Measurements from ENCODE around the gene BCL2L2. TPM values are rescaled to one million over a fixed set of nuclear protein-coding genes. Genes with fewer than 3 reads are reported as not detected.

Gene BCL2L2
- total RNA-seq, 3 donors from 2014 or later: 0.10 to 0.73 (median 0.40) TPM

DNA sequence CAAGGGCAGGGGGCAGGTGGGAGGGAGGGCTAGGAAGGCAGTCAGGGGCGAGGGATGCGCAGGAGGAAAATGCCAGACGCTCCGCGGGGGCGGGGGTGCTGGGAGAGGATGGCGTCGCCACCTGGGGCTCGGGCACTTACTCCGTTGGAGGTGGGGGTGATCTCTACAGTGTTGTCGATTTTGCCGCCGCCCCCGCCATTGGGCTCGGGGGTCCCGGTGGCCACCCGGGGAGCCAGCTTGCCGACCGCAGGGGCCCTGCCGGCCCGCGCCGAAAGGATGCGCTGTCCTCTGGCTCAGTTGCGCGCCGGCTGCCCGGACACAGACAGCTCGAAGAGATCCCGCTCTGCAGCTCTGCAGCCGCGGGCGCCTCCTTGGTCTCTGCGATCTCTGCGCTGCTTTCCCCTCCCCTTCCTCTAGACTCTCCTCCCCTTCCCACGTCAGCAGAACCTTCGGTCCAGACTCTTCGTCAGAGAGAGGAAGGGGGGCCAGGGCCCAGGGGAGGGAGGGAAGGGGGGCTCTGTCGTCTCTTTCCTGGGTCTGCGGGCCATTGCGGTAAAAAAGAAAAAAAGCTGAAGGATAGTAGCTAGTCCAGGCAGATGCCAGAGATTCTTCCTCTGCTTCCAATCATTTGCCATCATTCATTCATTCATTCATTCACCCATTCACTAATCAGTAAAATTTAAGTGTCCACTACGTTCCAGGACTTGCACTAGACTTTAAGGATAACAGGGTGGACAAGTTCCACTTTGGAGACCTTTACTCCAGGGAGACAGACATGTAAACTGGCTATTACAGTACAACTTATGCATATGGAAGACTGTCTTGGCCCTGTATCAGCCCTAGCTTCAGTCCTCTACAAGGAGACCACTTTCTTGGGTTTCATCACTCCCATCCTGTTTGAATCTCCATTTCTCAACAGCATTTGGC, 46.1 kb downstream of the BCL2L2 start, which contains the start of gene SLC22A17:
TSS of gene SLC22A17 (minus strand) at position 382 of the 927 bp plus-strand sequence.
- ATAC-seq (peak; percentile 87 to 90), DNase-seq (peak; percentile 47)
- H3K9me3 Mint-ChIP-seq: no peaks in the 10 kb centered on the region
- H3K4me3 Mint-ChIP-seq: peak within 1 kb of the TSS; percentile 73
- peaks cover 48% of the 10 kb centered on the region for H3K27me3 Mint-ChIP-seq (ENCODE audit: low read depth)
- no peaks in the 10 kb centered on the region for H3K36me3 Mint-ChIP-seq (ENCODE audit: insufficient read depth)
- H3K4me1 Mint-ChIP-seq (ENCODE audit: low read depth): peaks cover 6% of the 10 kb centered on the region

- DNase-seq: no peak
- no peak for ATAC-seq
- Mint-ChIP-seq H3K4me1 (ENCODE audit: low read depth) (peaks cover 6% of the 10 kb centered on the region), H3K36me3 (ENCODE audit: insufficient read depth) (no peaks in the 10 kb centered on the region), H3K4me3 (peak overlapping the region; percentile 73), H3K9me3 (no peaks in the 10 kb centered on the region), H3K27me3 (ENCODE audit: low read depth) (peaks cover 48% of the 10 kb centered on the region)
These were observed 46.8 kb downstream of the BCL2L2 start for GRCh38 chr14:23353433-23353780.

DNA sequence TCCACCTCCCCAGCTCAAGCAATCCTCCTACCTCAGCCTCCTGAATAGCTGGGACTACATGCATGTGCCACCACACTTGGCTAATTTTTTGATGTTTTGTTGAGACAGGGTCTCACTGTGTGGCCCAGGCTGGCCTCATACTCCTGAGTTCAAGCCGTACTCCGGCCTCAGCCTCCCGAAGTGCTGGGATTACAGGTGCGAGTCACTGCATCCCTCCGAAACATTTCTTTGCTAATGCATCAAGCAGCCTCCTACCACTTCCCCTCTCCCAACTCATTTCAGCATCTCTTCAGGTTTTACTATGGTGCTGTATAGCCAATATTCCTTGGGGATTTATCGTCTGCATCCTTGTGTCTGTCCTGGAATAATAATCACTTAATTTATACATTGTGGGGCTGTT, 48.4 kb downstream of the BCL2L2 start:
- Mint-ChIP-seq H3K4me3 (no peak overlapping the region), H3K27me3 (ENCODE audit: low read depth) (peaks cover 49% of the 10 kb centered on the region), H3K9me3 (no peaks in the 10 kb centered on the region), H3K4me1 (ENCODE audit: low read depth) (peaks cover 6% of the 10 kb centered on the region), H3K36me3 (ENCODE audit: insufficient read depth) (no peaks in the 10 kb centered on the region)
- no peak for ATAC-seq
- DNase-seq: no peak

GRCh38 chr14:23355871-23356435, 49.3 kb downstream of the BCL2L2 start:
- no peak overlapping the region for H3K4me3 Mint-ChIP-seq
- peaks cover 6% of the 10 kb centered on the region for H3K4me1 Mint-ChIP-seq (ENCODE audit: low read depth)
- no peaks in the 10 kb centered on the region for H3K9me3 Mint-ChIP-seq
- no peak for DNase-seq
- ATAC-seq: no peak
- H3K27me3 Mint-ChIP-seq (ENCODE audit: low read depth): peaks cover 44% of the 10 kb centered on the region
- H3K36me3 Mint-ChIP-seq (ENCODE audit: insufficient read depth): no peaks in the 10 kb centered on the region

GRCh38 chr14:23356662-23357061, 50.0 kb downstream of the BCL2L2 start:
- ATAC-seq: no peak
- Mint-ChIP-seq H3K27me3 (ENCODE audit: low read depth) (peaks cover 37% of the 10 kb centered on the region), H3K9me3 (no peaks in the 10 kb centered on the region), H3K4me3 (no peak overlapping the region), H3K36me3 (ENCODE audit: insufficient read depth) (no peaks in the 10 kb centered on the region), H3K4me1 (ENCODE audit: low read depth) (peaks cover 6% of the 10 kb centered on the region)
- DNase-seq: no peak

DNA sequence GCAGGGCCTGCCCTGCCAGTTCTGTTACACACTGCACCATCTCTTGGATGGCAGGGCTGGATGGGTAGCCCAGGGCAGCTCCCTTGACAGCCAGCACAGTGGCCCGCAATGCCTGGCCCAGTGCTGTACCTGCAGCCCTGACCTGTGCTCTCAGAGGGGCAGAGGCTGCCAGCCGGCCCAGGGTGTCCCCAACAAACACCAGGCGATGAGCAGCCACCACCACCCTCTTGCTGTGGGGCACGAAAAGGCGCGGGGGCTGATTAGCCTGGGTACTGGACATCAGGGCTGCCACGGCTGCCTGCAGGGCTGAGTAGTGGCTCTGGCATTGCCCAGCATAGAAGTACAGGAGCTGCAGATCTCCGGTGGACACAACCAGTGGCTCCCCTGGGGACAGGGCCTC, 50.6 kb downstream of the BCL2L2 start:
- ATAC-seq (no peak), DNase-seq (no peak)
- H3K4me1 Mint-ChIP-seq (ENCODE audit: low read depth): peaks cover 6% of the 10 kb centered on the region
- H3K9me3 Mint-ChIP-seq: no peaks in the 10 kb centered on the region
- H3K4me3 Mint-ChIP-seq: no peak overlapping the region
- peaks cover 37% of the 10 kb centered on the region for H3K27me3 Mint-ChIP-seq (ENCODE audit: low read depth)
- no peaks in the 10 kb centered on the region for H3K36me3 Mint-ChIP-seq (ENCODE audit: insufficient read depth)

DNA sequence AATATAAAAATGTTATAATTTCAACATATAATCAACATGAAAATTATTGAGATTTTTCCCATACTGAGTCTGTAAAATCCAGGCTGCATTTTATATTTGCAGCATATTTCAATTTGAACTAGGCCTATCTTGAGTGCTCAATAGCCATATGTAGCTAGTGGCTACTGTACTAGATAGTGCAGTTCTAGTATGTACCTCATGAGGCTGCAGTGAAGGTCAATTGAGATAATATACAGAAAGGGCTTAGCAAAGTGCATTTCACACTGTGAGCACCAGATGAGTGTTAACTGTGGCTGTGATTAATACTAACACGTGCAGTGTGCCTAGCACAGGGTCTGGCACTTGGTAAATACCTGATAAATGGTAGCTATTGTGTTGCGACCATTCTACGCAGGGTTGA, 51.4 kb downstream of the BCL2L2 start:
- Mint-ChIP-seq H3K9me3 (no peaks in the 10 kb centered on the region), H3K27me3 (ENCODE audit: low read depth) (peaks cover 35% of the 10 kb centered on the region)

GRCh38 chr14:23358553-23359166, 52.0 kb downstream of the BCL2L2 start:
- Mint-ChIP-seq H3K27me3 (ENCODE audit: low read depth) (peaks cover 32% of the 10 kb centered on the region), H3K36me3 (ENCODE audit: insufficient read depth) (no peaks in the 10 kb centered on the region), H3K4me3 (no peak overlapping the region), H3K9me3 (no peaks in the 10 kb centered on the region), H3K4me1 (ENCODE audit: low read depth) (no peaks in the 10 kb centered on the region)
- no peak for DNase-seq
- no peak for ATAC-seq

More for the DNA sequence above, 51.4 kb downstream of the BCL2L2 start:
- Mint-ChIP-seq H3K4me3 (no peak overlapping the region), H3K36me3 (ENCODE audit: insufficient read depth) (no peaks in the 10 kb centered on the region), H3K4me1 (ENCODE audit: low read depth) (peaks cover 2% of the 10 kb centered on the region)
- no peak for DNase-seq
- ATAC-seq: no peak

GRCh38 chr14:23359167-23359626, 52.6 kb downstream of the BCL2L2 start:
- no peak overlapping the region for H3K4me3 Mint-ChIP-seq
- peaks cover 30% of the 10 kb centered on the region for H3K27me3 Mint-ChIP-seq (ENCODE audit: low read depth)
- no peaks in the 10 kb centered on the region for H3K4me1 Mint-ChIP-seq (ENCODE audit: low read depth)
- no peak for ATAC-seq
- DNase-seq: no peak
- no peaks in the 10 kb centered on the region for H3K9me3 Mint-ChIP-seq
- H3K36me3 Mint-ChIP-seq (ENCODE audit: insufficient read depth): no peaks in the 10 kb centered on the region

DNA sequence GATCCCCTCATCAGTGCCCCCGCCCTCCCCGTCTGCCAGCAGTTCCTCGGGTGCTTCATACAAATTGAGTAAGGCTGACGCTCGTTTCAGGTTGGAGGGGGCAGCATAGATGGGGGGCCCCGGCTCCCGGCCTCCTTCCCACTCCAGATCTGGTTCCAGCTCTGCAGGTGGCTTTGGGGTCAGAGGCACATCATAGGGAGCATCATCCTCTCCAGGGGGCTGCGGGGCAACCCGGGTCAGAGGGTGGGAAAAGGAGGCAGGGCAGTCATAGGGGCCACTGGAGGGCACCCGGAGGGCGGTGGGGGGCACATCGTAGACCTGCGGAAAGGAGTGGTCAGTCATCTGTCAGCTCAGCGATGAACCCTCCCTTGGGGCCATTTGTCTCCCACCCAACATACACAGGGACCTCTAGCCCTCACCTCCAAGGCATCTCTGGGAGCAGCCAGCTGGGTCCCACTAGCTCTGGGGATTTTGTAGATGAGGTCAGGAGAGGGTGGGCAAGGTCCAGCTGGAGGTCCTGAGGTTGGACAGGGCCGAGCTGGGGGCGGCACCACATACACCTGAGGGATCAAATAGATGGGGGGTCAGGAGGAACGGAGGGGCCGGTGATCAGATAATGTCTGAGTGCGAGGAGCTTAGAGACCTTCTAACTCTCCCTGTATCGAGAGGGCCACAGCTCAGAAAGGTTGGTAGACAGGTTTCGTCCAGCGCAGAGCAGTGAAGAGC, 53.3 kb downstream of the BCL2L2 start:
- no peak for DNase-seq
- no peaks in the 10 kb centered on the region for H3K4me1 Mint-ChIP-seq (ENCODE audit: low read depth)
- no peaks in the 10 kb centered on the region for H3K9me3 Mint-ChIP-seq
- ATAC-seq: no peak
- H3K36me3 Mint-ChIP-seq (ENCODE audit: insufficient read depth): no peaks in the 10 kb centered on the region
- H3K27me3 Mint-ChIP-seq (ENCODE audit: low read depth): peaks cover 31% of the 10 kb centered on the region
- no peak overlapping the region for H3K4me3 Mint-ChIP-seq

GRCh38 chr14:23360496-23360895, 53.9 kb downstream of the BCL2L2 start:
- H3K4me3 Mint-ChIP-seq: no peak overlapping the region
- ATAC-seq (no peak), DNase-seq (no peak)
- no peaks in the 10 kb centered on the region for H3K9me3 Mint-ChIP-seq
- no peaks in the 10 kb centered on the region for H3K4me1 Mint-ChIP-seq (ENCODE audit: low read depth)
- H3K36me3 Mint-ChIP-seq (ENCODE audit: insufficient read depth): no peaks in the 10 kb centered on the region
- peaks cover 26% of the 10 kb centered on the region for H3K27me3 Mint-ChIP-seq (ENCODE audit: low read depth)

- Mint-ChIP-seq H3K9me3 (no peaks in the 10 kb centered on the region), H3K36me3 (ENCODE audit: insufficient read depth) (no peaks in the 10 kb centered on the region), H3K4me1 (ENCODE audit: low read depth) (no peaks in the 10 kb centered on the region), H3K4me3 (no peak overlapping the region), H3K27me3 (ENCODE audit: low read depth) (peaks cover 22% of the 10 kb centered on the region)
- ATAC-seq (peak; percentile 32 to 34), DNase-seq (no peak)
These were observed 54.7 kb downstream of the BCL2L2 start for GRCh38 chr14:23361320-23361719.
